ENCODE measurements around the gene THRSP. TPM values are rescaled to one million over a fixed set of nuclear protein-coding genes. Genes with fewer than 3 reads are reported as not detected.

THRSP gene
- total and polyA plus RNA-seq, 8 donors, result 0.33 to 1.4 (median 0.55) TPM; not detected in 5

- no peak overlapping the region for H3K4me3 ChIP-seq
- no peaks in the 10 kb centered on the region for H3K27me3 ChIP-seq
- H3K4me1 ChIP-seq, result no peaks in the 10 kb centered on the region
- TF ChIP-seq POLR2A (IDR thresholded peaks at IDR 0.05) (no peak), POLR2AphosphoS5 (IDR thresholded peaks at IDR 0.05) (no peak), EP300 (IDR thresholded peaks at IDR 0.05) (no peak), CTCF (IDR thresholded peaks at IDR 0.05) (no peak)
- H3K27ac ChIP-seq, result no peak overlapping the region
- WGBS, 5 donors, result 93 to 97% (median 95%) methylated on average over 2 of the region's 2 CpGs
- intact Hi-C loops (cut with DNase I; ENCODE audit: low total_unique reads), result no loop called here
- no peaks in the 10 kb centered on the region for H3K9me3 ChIP-seq
- H3K36me3 ChIP-seq, result peaks cover 10 to 72% (median 66%) of the 10 kb centered on the region in 4 donors
- no peak for DNase-seq
Observed at GRCh38 chr11:78110830-78111229, 47.2 kb downstream of the THRSP start.

DNA sequence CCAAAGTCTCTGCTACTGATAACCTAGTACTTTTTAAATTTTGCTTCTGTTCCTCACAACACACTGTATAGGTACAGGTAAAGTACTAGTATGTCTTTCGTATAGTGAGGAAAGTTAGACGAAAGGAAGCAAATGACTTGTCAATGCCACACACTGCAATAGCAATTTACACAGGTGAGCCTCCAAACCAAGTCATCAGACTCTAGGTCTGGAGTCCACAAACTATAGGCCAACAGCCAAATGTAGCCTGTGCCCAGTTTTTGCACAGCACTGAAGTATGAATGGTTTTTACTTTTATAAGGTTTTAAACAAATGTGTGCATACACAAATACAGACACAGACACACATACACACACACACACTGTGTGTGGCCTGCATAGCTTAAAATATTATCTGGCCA lies 47.6 kb downstream of the THRSP start:
- Histone ChIP-seq H3K4me1 (no peaks in the 10 kb centered on the region), H3K27ac (no peak overlapping the region), H3K4me3 (no peak overlapping the region), H3K27me3 (no peaks in the 10 kb centered on the region), H3K9me3 (no peaks in the 10 kb centered on the region), H3K36me3 (peaks cover 10 to 72% (median 63%) of the 10 kb centered on the region in 4 donors)
- DNase-seq, result no peak
- 57 to 100% (median 96%) methylated on average over 2 of the region's 2 CpGs for WGBS, 5 donors
- intact Hi-C loops (cut with DNase I; ENCODE audit: low total_unique reads), result no loop called here
- TF ChIP-seq CTCF (IDR thresholded peaks at IDR 0.05) (no peak), EP300 (IDR thresholded peaks at IDR 0.05) (no peak), POLR2A (IDR thresholded peaks at IDR 0.05) (no peak), POLR2AphosphoS5 (IDR thresholded peaks at IDR 0.05) (no peak)

DNA sequence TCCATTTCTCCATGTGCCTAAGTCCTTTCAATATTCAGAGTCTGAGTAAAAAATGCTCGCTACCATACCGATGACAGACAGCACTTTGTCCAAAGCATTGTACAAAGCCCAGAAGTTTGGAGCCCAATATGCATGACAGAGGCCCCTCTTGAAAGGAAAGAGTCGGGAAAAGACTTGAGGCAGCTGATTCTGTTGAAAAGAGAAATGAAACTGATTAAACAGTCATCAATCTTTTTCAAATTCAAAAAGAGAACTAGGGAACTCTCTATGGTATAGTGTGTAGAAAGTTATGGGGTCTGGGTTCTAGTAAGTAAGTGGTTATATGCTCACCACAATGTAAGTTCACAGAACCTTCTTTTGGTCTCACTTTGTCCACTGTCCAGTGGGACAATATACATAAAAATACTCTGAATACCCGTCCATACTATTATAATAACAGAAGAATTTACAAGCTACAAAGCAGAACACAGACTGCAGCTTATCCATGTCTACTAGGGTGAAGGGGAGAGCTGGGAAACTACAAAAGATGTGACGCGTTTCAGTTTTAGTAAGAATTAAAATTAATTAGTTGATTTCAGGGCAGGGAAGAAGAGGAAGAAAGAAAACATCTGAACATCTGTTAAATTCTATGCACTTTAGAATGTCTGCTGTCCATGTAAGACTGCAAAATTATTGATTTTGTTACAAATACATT lies 49.1 kb downstream of the THRSP start:
- 74 to 89% (median 89%) methylated on average over 6 of the region's 6 CpGs for WGBS, 5 donors
- no peak overlapping the region for H3K27ac ChIP-seq
- peaks cover 10 to 77% (median 62%) of the 10 kb centered on the region in 4 donors for H3K36me3 ChIP-seq
- TF ChIP-seq POLR2AphosphoS5 (IDR thresholded peaks at IDR 0.05) (no peak), EP300 (IDR thresholded peaks at IDR 0.05) (no peak)
- intact Hi-C loops (cut with DNase I; ENCODE audit: low total_unique reads), result no loop called here
- H3K9me3 ChIP-seq, result no peaks in the 10 kb centered on the region
- H3K4me1 ChIP-seq, result no peaks in the 10 kb centered on the region
- no peaks in the 10 kb centered on the region for H3K27me3 ChIP-seq
- H3K4me3 ChIP-seq, result no peak overlapping the region
- no peak for DNase-seq

Other genes starting within 250 kb of the THRSP start
- 100 to 1,000 TPM in 3 of 5 donors, 10 to 100 TPM in 2; 71.0 to 230 (median 125) TPM for gene RSF1, start 243.1 kb upstream of the THRSP start, total RNA-seq
- gene RSF1, start 243.1 kb upstream of the THRSP start, polyA plus RNA-seq, result 10 to 100 TPM in 1 of 3 donors, 1 to 10 TPM in 2; 4.9 to 15.4 (median 5.9) TPM
- 10 to 100 TPM in 1 of 5 donors, 1 to 10 TPM in 3, not detected in 1; 2.2 to 32.7 (median 3.7) TPM for gene AAMDC, start 242.7 kb upstream of the THRSP start, total RNA-seq
- gene AAMDC, start 242.7 kb upstream of the THRSP start, polyA plus RNA-seq, result 100 to 1,000 TPM in 2 of 3 donors, 10 to 100 TPM in 1; 72.5 to 127 (median 104) TPM
- 10 to 100 TPM; 10.7 to 92.8 (median 30.0) TPM for gene INTS4, start 69.2 kb upstream of the THRSP start, total RNA-seq
- gene INTS4, start 69.2 kb upstream of the THRSP start, polyA plus RNA-seq, result 10 to 100 TPM; 12.4 to 16.9 (median 13.3) TPM
- gene KCTD14, start 40.6 kb upstream of the THRSP start, total RNA-seq, result 10 to 100 TPM in 4 of 5 donors, 1 to 10 TPM in 1; 2.3 to 62.0 (median 14.7) TPM
- gene KCTD14, start 40.6 kb upstream of the THRSP start, polyA plus RNA-seq, result 10 to 100 TPM in 2 of 3 donors, 1 to 10 TPM in 1; 8.9 to 27.2 (median 13.3) TPM
- gene NDUFC2, start 16.0 kb downstream of the THRSP start, total RNA-seq, result 100 to 1,000 TPM in 2 of 5 donors, 10 to 100 TPM in 2, not detected in 1; 53.6 to 336 (median 92.4) TPM
- gene NDUFC2, start 16.0 kb downstream of the THRSP start, polyA plus RNA-seq, result 100 to 1,000 TPM; 110 to 121 (median 119) TPM
- gene ALG8, start 75.8 kb downstream of the THRSP start, total RNA-seq, result 10 to 100 TPM in 4 of 5 donors, 1 to 10 TPM in 1; 3.8 to 58.2 (median 19.6) TPM
- gene ALG8, start 75.8 kb downstream of the THRSP start, polyA plus RNA-seq, result 10 to 100 TPM; 10.5 to 33.6 (median 29.4) TPM
- gene KCTD21, start 124.8 kb downstream of the THRSP start, total RNA-seq, result 10 to 100 TPM in 1 of 5 donors, 1 to 10 TPM in 3, not detected in 1; 2.9 to 62.4 (median 4.3) TPM
- gene KCTD21, start 124.8 kb downstream of the THRSP start, polyA plus RNA-seq, result 1 to 10 TPM; 2.9 to 4.7 (median 3.7) TPM
- gene USP35, start 125.1 kb downstream of the THRSP start, total RNA-seq, result 10 to 100 TPM in 3 of 5 donors, 1 to 10 TPM in 2; 3.3 to 68.4 (median 10.7) TPM
- gene USP35, start 125.1 kb downstream of the THRSP start, polyA plus RNA-seq, result 1 to 10 TPM in 2 of 3 donors, under 1 TPM in 1; 0.61 to 3.4 (median 2.8) TPM

All from stomach (tissue), 9 donors.